Subcutaneous adipose tissue (tissue), 4 donors: ENCODE measurements around the gene IGDCC3. TPM values are rescaled to one million over a fixed set of nuclear protein-coding genes. Genes with fewer than 3 reads are reported as not detected.

Source experiments
- total RNA-seq, 4 donors: library from RNA; depleted of rRNA; stranded (reverse); fragments of >200 nt; gene quantifications; one replicate each; pipeline ENCODE4 v1.1.0, GENCODE V29; 2016
- TF ChIP-seq, protein P1 (sequence below): fragments of 450-650 bp; IDR thresholded peaks from one replicate; pipeline ENCODE4 v1.5.1; 2016; ENCODE audit warnings: low read depth, mild to moderate bottlenecking, control low read depth, antibody characterized with exemption, moderate library complexity

IGDCC3 gene
- total RNA-seq, 4 donors from 2014 or later = not detected

DNA sequence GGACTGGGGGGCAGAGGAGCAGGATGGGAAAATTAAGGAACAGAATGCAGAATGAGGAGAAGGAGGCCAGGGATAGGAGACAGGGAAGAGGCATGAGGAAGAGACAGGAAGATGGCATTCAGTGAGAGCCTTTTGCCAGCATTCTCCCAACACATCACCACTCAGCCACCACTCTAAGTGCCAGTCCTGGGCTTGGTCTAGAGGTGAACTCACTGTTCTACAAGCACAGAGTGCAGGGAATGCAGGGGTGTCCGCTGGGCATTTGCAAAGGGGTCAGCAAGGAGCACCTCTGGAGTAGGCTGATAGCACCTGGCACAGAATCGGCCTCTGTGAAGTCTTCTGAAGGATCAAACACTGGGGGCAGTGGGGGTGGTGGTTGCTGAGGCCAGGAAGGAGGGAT is 14.6 kb upstream of the IGDCC3 start:
- TF ChIP-seq, protein P1, sequence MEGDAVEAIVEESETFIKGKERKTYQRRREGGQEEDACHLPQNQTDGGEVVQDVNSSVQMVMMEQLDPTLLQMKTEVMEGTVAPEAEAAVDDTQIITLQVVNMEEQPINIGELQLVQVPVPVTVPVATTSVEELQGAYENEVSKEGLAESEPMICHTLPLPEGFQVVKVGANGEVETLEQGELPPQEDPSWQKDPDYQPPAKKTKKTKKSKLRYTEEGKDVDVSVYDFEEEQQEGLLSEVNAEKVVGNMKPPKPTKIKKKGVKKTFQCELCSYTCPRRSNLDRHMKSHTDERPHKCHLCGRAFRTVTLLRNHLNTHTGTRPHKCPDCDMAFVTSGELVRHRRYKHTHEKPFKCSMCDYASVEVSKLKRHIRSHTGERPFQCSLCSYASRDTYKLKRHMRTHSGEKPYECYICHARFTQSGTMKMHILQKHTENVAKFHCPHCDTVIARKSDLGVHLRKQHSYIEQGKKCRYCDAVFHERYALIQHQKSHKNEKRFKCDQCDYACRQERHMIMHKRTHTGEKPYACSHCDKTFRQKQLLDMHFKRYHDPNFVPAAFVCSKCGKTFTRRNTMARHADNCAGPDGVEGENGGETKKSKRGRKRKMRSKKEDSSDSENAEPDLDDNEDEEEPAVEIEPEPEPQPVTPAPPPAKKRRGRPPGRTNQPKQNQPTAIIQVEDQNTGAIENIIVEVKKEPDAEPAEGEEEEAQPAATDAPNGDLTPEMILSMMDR = no peak

DNA sequence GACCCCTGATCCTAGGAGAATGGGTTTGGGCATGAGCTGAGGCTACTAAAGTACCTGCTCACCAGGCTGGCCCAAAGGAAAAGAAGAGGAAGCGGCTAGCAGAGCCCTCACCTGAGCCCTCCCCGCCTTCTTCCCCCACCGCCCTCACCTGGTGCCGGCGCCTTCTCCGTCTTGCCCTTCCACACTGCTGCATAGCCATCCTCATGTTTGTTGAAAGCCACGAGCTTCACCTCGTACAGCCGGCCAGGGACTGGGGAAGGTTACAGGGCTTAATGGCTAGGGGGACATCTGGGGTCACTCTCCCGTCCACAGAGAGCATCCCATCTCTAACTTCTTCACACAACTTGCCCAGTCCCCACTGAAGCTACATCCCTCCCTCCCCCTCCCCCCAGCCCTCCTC is 13.9 kb upstream of the IGDCC3 start:
- TF ChIP-seq, protein P1 = no peak

DNA sequence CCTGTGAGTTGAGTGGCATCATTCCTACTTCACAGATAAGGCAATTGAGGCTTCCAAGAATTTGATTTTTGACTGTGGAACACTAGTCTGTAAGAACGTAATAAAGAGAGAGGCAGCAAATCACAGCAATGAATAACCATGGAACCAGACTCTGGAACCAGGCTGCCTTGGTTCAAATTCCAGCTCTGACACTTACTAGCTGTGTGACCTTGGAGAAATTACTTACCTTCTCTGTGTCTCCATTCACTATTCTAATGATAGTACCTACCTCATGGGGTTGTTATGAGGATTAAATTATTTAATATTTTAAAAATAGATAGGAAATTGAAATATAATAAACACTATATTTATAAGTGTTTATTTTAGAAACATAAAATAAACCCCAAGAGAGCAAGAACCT is 12.6 kb upstream of the IGDCC3 start:
- TF ChIP-seq, protein P1 = no peak

DNA sequence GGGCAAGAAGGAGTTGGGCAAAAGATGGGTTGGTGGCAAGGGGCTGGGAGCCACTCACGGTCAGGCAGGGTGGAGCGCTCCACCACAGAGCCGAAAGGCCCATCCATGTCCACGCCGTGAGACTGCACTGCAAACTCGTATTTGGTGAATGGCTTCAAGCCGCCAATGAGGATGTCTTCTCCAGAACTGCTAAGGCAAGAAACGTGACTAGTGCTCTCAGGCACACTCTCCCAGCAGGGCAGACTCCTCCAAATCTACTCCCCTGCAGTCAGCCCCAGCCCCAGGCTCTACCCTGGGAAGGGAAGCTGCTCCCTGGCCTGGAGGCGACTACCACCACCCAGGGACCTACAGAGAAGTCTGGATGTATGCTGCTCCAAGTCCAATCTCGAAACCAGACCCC is 11.4 kb upstream of the IGDCC3 start:
- TF ChIP-seq, protein P1 = no peak

DNA sequence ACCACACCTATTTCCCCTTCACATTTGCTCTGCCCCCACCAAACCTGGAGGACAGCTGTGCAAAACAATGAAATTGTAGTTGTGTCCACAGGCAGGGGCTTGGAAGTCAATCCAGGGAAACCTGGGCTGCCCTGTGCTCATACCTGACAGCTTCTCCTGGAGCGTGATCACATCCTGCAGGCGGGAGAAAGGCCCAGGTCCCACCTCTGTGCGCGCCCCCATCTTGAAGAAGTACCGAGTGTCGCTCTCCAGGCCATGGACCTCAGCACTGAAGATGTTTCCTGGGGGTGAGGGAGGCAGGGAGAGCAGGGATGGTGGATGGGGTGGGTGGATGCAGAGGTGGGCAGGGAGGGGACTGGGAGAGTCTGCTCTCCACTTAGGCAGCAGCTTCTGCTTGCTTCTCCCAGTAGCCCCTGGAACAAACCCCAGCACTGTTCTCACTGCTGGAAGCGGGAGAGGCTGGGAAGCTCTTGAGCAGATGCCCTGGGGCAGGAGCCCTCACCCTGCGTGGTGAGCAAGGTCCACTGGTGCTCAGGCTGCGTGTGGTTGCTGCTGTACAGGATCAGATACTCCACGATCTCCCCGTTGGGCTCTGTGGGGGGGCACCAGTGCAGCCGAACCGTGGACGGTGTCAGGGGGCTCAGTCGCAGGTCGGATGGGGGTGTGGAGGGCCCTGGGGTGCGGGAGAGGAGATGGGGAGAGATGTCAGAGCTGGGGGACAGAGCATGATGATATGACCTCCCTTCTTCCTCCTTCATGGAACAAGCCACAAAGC is 10.7 kb upstream of the IGDCC3 start:
- TF ChIP-seq, protein P1 = no peak

DNA sequence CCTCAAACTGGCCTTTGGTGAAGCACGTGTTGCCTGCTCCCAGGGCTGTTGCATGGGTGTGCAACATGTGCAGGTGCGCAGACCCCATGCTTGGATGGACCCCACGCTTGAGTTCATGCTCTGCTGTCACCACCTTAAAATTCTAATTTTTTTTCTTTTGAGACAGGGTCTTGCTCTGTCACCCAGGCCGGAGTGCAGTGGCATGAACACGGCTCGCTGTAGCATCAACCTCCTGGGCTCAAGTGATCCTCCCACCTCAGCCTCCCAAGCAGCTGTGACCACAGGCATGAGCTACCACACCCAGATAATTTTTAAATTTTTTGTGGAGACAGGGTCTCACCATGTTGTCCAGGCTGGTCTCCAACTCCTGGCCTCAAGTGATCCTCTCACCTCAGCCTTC is 9.1 kb upstream of the IGDCC3 start:
- TF ChIP-seq, protein P1 = no peak

DNA sequence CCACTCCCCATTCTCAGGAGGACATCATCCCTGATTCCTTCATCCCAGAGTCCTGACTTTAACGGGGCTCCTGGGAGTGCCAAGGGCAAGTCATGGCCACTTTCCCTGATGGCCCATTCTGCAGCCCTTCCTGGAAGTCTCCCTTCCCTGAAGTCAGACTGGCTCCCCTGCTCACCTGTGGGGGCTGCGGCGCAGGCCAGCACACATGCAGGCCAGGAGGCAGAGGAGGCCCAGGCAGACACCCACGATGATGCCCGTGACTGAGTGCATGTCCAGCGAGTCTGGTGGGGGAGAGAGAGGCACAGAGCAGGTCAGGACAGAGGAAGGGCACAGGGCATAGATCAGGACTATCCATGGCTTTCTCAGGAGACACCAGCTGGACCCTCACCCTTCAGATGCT is 8.6 kb upstream of the IGDCC3 start:
- TF ChIP-seq, protein P1 = no peak
